ENCODE measurements around the gene BECN2. TPM values are rescaled to one million over a fixed set of nuclear protein-coding genes. Genes with fewer than 3 reads are reported as not detected.
A peak's percentile ranks its signal among the peaks of the same experiment; 100 is the strongest.

Gene BECN2
- polyA plus RNA-seq, 2 of the 4 experiments (the other 2 are of a cell fraction) = not detected

DNA sequence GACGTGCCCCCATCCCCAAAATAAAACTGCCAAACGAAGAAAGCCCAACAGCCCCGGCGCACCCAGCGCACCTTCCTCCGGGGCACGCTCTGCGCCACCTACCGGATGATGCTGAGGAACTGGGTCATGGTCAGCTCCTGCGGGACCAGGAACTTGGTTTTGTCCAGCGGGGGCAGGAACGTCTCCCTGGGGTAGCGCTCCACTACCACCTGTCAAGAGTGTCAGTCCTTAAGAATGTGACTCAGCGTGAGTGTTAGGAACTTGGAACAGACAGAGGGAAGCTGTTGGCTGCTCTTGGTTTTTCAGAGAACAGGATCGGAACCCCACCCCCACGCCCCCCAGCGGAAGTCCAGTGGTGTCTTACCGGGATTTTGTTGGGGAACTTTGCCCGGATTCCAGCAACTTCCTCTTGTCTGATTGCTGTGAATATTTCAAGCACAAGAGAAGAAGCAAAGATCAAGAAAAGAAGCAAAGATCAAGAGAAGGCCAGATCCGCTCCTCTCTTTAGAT, 40.9 kb downstream of the BECN2 start (continued):
- TF ChIP-seq CTCF (IDR thresholded peaks at IDR 0.05) (peak; percentile 94), HOXB13 (CRISPR knock-in tag; IDR thresholded peaks at IDR 0.05; ENCODE audit: low read depth) (no peak), CBX2 (IDR thresholded peaks at IDR 0.05; ENCODE audit: borderline replicate concordance, low read depth) (no peak), JUNB (IDR thresholded peaks at IDR 0.05) (no peak), HOXA7 (CRISPR knock-in tag; IDR thresholded peaks at IDR 0.05) (no peak), NFE2L2 (conservative IDR thresholded peaks at IDR 0.05; ENCODE audit: low read length) (no peak), MYC (IDR thresholded peaks at IDR 0.05; ENCODE audit: borderline replicate concordance, low read length) (no peak), CBX8 (IDR thresholded peaks at IDR 0.05) (no peak), EHF (CRISPR knock-in tag; IDR thresholded peaks at IDR 0.05) (no peak), ELK1 (IDR thresholded peaks at IDR 0.05; ENCODE audit: low read depth, low read length) (no peak), ZFP36 (IDR thresholded peaks at IDR 0.05; ENCODE audit: borderline replicate concordance, partially characterized antibody) (no peak), ZNF302 (CRISPR knock-in tag; IDR thresholded peaks at IDR 0.05) (no peak), SMC3 (IDR thresholded peaks at IDR 0.05) (peak; percentile 82), POLR2A (IDR thresholded peaks at IDR 0.05; ENCODE audit: low read length) (no peak), GATA3 (IDR thresholded peaks at IDR 0.05; ENCODE audit: borderline replicate concordance) (peak; percentile 34; the same call in 1 of the 2 replicates), ESRRA (IDR thresholded peaks at IDR 0.05; ENCODE audit: borderline replicate concordance, low read length) (no peak), CHD4 (IDR thresholded peaks at IDR 0.05; ENCODE audit: borderline replicate concordance) (peak; percentile 44; the same call in 1 of the 2 replicates), JUN (IDR thresholded peaks at IDR 0.05) (peak in 1 of 2 experiments; percentile 21; a peak in 1 of 5 replicates), FOSL2 (IDR thresholded peaks at IDR 0.05) (no peak), FOSL2 (CRISPR knock-in tag; IDR thresholded peaks at IDR 0.05) (peak; percentile 51; the same call in 1 of the 2 replicates), MAFK (IDR thresholded peaks at IDR 0.05; ENCODE audit: partially characterized antibody) (no peak), EHMT2 (IDR thresholded peaks at IDR 0.05; ENCODE audit: low read depth) (no peak), RARB (CRISPR knock-in tag; IDR thresholded peaks at IDR 0.05) (no peak), FOSB (CRISPR knock-in tag; IDR thresholded peaks at IDR 0.05) (no peak)
- TF ChIP-seq, protein P1, sequence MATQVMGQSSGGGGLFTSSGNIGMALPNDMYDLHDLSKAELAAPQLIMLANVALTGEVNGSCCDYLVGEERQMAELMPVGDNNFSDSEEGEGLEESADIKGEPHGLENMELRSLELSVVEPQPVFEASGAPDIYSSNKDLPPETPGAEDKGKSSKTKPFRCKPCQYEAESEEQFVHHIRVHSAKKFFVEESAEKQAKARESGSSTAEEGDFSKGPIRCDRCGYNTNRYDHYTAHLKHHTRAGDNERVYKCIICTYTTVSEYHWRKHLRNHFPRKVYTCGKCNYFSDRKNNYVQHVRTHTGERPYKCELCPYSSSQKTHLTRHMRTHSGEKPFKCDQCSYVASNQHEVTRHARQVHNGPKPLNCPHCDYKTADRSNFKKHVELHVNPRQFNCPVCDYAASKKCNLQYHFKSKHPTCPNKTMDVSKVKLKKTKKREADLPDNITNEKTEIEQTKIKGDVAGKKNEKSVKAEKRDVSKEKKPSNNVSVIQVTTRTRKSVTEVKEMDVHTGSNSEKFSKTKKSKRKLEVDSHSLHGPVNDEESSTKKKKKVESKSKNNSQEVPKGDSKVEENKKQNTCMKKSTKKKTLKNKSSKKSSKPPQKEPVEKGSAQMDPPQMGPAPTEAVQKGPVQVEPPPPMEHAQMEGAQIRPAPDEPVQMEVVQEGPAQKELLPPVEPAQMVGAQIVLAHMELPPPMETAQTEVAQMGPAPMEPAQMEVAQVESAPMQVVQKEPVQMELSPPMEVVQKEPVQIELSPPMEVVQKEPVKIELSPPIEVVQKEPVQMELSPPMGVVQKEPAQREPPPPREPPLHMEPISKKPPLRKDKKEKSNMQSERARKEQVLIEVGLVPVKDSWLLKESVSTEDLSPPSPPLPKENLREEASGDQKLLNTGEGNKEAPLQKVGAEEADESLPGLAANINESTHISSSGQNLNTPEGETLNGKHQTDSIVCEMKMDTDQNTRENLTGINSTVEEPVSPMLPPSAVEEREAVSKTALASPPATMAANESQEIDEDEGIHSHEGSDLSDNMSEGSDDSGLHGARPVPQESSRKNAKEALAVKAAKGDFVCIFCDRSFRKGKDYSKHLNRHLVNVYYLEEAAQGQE (IDR thresholded peaks at IDR 0.05) = no peak
- TF ChIP-seq, protein P2, sequence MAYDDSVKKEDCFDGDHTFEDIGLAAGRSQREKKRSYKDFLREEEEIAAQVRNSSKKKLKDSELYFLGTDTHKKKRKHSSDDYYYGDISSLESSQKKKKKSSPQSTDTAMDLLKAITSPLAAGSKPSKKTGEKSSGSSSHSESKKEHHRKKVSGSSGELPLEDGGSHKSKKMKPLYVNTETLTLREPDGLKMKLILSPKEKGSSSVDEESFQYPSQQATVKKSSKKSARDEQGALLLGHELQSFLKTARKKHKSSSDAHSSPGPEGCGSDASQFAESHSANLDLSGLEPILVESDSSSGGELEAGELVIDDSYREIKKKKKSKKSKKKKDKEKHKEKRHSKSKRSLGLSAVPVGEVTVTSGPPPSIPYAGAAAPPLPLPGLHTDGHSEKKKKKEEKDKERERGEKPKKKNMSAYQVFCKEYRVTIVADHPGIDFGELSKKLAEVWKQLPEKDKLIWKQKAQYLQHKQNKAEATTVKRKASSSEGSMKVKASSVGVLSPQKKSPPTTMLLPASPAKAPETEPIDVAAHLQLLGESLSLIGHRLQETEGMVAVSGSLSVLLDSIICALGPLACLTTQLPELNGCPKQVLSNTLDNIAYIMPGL (CRISPR knock-in tag; IDR thresholded peaks at IDR 0.05; ENCODE audit: borderline replicate concordance) = no peak
- TF ChIP-seq, protein P3, sequence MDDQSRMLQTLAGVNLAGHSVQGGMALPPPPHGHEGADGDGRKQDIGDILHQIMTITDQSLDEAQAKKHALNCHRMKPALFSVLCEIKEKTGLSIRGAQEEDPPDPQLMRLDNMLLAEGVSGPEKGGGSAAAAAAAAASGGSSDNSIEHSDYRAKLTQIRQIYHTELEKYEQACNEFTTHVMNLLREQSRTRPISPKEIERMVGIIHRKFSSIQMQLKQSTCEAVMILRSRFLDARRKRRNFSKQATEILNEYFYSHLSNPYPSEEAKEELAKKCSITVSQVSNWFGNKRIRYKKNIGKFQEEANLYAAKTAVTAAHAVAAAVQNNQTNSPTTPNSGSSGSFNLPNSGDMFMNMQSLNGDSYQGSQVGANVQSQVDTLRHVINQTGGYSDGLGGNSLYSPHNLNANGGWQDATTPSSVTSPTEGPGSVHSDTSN (IDR thresholded peaks at IDR 0.05) = no peak

Measured in A549 (cell line).